ENCODE data around the gene ANKRD11. TPM values are rescaled to one million over a fixed set of nuclear protein-coding genes. Genes with fewer than 3 reads are reported as not detected.

The ANKRD11 gene
- total RNA-seq, 4 donors from 2014 or later: 49.8 to 114 (median 82.2) TPM

GRCh38 chr16:89374393-89374960, 115.9 kb downstream of the ANKRD11 start:
- ATAC-seq (ENCODE audit: low FRiP score) (no peak), DNase-seq (ENCODE audit: low spot score) (no peak)
- TF ChIP-seq CTCF (IDR thresholded peaks at IDR 0.05): no peak

- TF ChIP-seq CTCF (IDR thresholded peaks at IDR 0.05): no peak
- DNase-seq (ENCODE audit: low spot score) (no peak), ATAC-seq (ENCODE audit: low FRiP score) (peak; percentile 24)
These were observed 116.8 kb downstream of the ANKRD11 start for GRCh38 chr16:89373355-89374110.

- TF ChIP-seq CTCF (IDR thresholded peaks at IDR 0.05): no peak
- ATAC-seq (ENCODE audit: low FRiP score) (no peak), DNase-seq (ENCODE audit: low spot score) (no peak)
These were observed 118.3 kb downstream of the ANKRD11 start for GRCh38 chr16:89371968-89372634.

GRCh38 chr16:89371386-89371785, 119.0 kb downstream of the ANKRD11 start:
- ATAC-seq (ENCODE audit: low FRiP score): no peak
- no peak for TF ChIP-seq CTCF (IDR thresholded peaks at IDR 0.05)
- DNase-seq (ENCODE audit: low spot score): no peak

- ATAC-seq (ENCODE audit: low FRiP score): no peak
- no peak for TF ChIP-seq CTCF (IDR thresholded peaks at IDR 0.05)
- no peak for DNase-seq (ENCODE audit: low spot score)
These were observed 119.8 kb downstream of the ANKRD11 start for GRCh38 chr16:89370601-89371000.

GRCh38 chr16:89370081-89370511, 120.3 kb downstream of the ANKRD11 start:
- TF ChIP-seq CTCF (IDR thresholded peaks at IDR 0.05): no peak
- ATAC-seq (ENCODE audit: low FRiP score) (no peak), DNase-seq (ENCODE audit: low spot score) (no peak)
